Panc1 (cell line): Measurements from ENCODE around the gene GREB1L. TPM values are rescaled to one million over a fixed set of nuclear protein-coding genes. Genes with fewer than 3 reads are reported as not detected.

Experiments
- ATAC-seq: fragments of 200-7000 bp; cut with Tn5 transposase; 2 replicates; pipeline ENCODE4 v1.9.1; 2020; ENCODE audit warnings: mild to moderate bottlenecking, moderate library complexity
- BruUV-seq: library from RNA; stranded (reverse); fragments of 400-500 nt; replicated peaks from 2 replicates; lab custom pipeline; 2021; lab: Mats Ljungman, UMichigan
- CTCF ChIA-PET: fragments of 300-600 bp; sonication (Branson Sonifier 250); formaldehyde crosslinking; loops from one replicate; lab custom pipeline; 2022; ENCODE audit warnings: antibody characterized with exemption; lab: Charles Lee
- POLR2A ChIA-PET: fragments of 300-600 bp; sonication (Branson Sonifier 250); formaldehyde crosslinking; loops from one replicate; lab custom pipeline; 2022; ENCODE audit warnings: antibody characterized with exemption; lab: Charles Lee
- DNase-seq: peaks from one replicate; pipeline ENCODE4 v3.0.0-alpha.2; 2010; ENCODE audit warnings: low read depth, low spot score
- H3K27ac ChIP-seq: 2 replicates; pipeline ENCODE4 v1.5.1; 2011; ENCODE audit warnings: mild to moderate bottlenecking, low read length, inconsistent platforms
- H3K27me3 ChIP-seq: fragments of 200-500 bp; sonication (Bioruptor generic); 2 replicates; pipeline ENCODE4 v1.6.0; 2014; ENCODE audit warnings: low read length, inconsistent platforms; ENCODE audit not compliant: control insufficient read depth, insufficient read depth
- H3K36me3 ChIP-seq: fragments of 200-500 bp; sonication (Bioruptor generic); 2 replicates; pipeline ENCODE4 v1.5.1; 2014; ENCODE audit warnings: inconsistent platforms, mild to moderate bottlenecking, low read length, moderate library complexity; ENCODE audit not compliant: control insufficient read depth, insufficient read depth
- H3K4me1 ChIP-seq: 2 replicates; pipeline ENCODE4 v1.5.1; 2011; ENCODE audit warnings: inconsistent platforms, mild to moderate bottlenecking, low read length, moderate library complexity; ENCODE audit not compliant: control insufficient read depth, insufficient read depth
- H3K4me3 ChIP-seq, 2 experiments: 2 replicates each; pipeline ENCODE4 v1.5.1; 2011 to 2012; ENCODE audit warnings: low read depth in 2 of 2, low read length in 2 of 2, mild to moderate bottlenecking in 2 of 2, inconsistent platforms in 1 of 2, moderate library complexity in 1 of 2
- H3K9me3 ChIP-seq: fragments of 200-500 bp; sonication (Bioruptor generic); 2 replicates; pipeline ENCODE4 v1.5.1; 2014; ENCODE audit warnings: low read depth, mild to moderate bottlenecking, inconsistent platforms, low read length, moderate library complexity; ENCODE audit not compliant: control insufficient read depth, insufficient read depth
- CTCF ChIP-seq: fragments of 450-650 bp; IDR thresholded peaks from 2 replicates; pipeline ENCODE4 v1.5.1; 2017; ENCODE audit warnings: mild to moderate bottlenecking
- POLR2AphosphoS5 ChIP-seq: IDR thresholded peaks from 2 replicates; pipeline ENCODE4 v1.6.1; 2012; ENCODE audit warnings: mild to moderate bottlenecking, low read depth, low read length, moderate library complexity
- REST ChIP-seq, 2 experiments: IDR thresholded peaks; 2 replicates each; pipeline ENCODE4 v1.6.1; 2011 to 2012; ENCODE audit warnings: low read depth in 2 of 2, control low read depth in 1 of 2, low read length in 1 of 2, mild to moderate bottlenecking in 1 of 2, moderate library complexity in 1 of 2; ENCODE audit not compliant: insufficient read depth in 1 of 2
- SIN3A ChIP-seq: IDR thresholded peaks from 2 replicates; pipeline ENCODE4 v1.6.1; 2012; ENCODE audit warnings: low read depth, mild to moderate bottlenecking, low read length, moderate library complexity, borderline replicate concordance; ENCODE audit not compliant: insufficient read depth
- TCF7L2 ChIP-seq: IDR thresholded peaks from 2 replicates; pipeline ENCODE4 v1.6.1; 2011; ENCODE audit warnings: mild to moderate bottlenecking, low read depth, low read length, inconsistent platforms
- in situ Hi-C: cut with HindIII; loops from 2 replicates; pipeline ENCODE4 v1.10.0; 2016; ENCODE audit warnings: low sequenced_read_pairs, low pct_unique_long_range_greater_than_20kb
- intact Hi-C: fragments of 100-400 bp; cut with micrococcal nuclease; formaldehyde crosslinking; loops from one replicate; pipeline ENCODE4 v1.10.0; 2022; ENCODE audit not compliant: unreplicated experiment
- total RNA-seq: library from RNA; stranded (reverse); gene quantifications from one replicate; pipeline ENCODE4 v1.2.1, GENCODE V29; 2021; ENCODE audit not compliant: unreplicated experiment

GREB1L gene
- total RNA-seq, 1 experiment from 2014 or later, result 11.0 TPM

- DNase-seq (no peak), ATAC-seq (no peak)
- in situ Hi-C loops, result no loop called here
- BruUV-seq, result no TSS peak
- no peaks in the 10 kb centered on the region for H3K4me1 ChIP-seq
- CTCF ChIA-PET, result no interaction called here
- no peak overlapping the region for H3K4me3 ChIP-seq
- H3K27me3 ChIP-seq, result no peaks in the 10 kb centered on the region
- no peaks in the 10 kb centered on the region for H3K36me3 ChIP-seq
- intact Hi-C loops, result no loop called here
- TF ChIP-seq SIN3A, result no peak
- no peak for TF ChIP-seq POLR2AphosphoS5
- no peak for TF ChIP-seq REST (IDR thresholded peaks at IDR 0.05; ENCODE audit: insufficient read depth in 1 of 2, low read depth in 2 of 2, low read length in 1 of 2)
- no peak for TF ChIP-seq CTCF
- no peak for TF ChIP-seq TCF7L2
- H3K9me3 ChIP-seq, result no peaks in the 10 kb centered on the region
- H3K27ac ChIP-seq, result no peak overlapping the region
- POLR2A ChIA-PET, result no interaction called here
Observed at GRCh38 chr18:21463718-21464117, 221.7 kb downstream of the GREB1L start.

- no peaks in the 10 kb centered on the region for H3K4me1 ChIP-seq
- TF ChIP-seq TCF7L2, result no peak
- no peak for TF ChIP-seq CTCF
- no peak for TF ChIP-seq POLR2AphosphoS5
- no peaks in the 10 kb centered on the region for H3K9me3 ChIP-seq
- ChIA-PET CTCF (no interaction called here), POLR2A (no interaction called here)
- intact Hi-C loops (no loop called here), in situ Hi-C loops (no loop called here)
- no peak for DNase-seq
- no peaks in the 10 kb centered on the region for H3K27me3 ChIP-seq
- no peak overlapping the region for H3K4me3 ChIP-seq
- BruUV-seq, result no TSS peak
- H3K27ac ChIP-seq, result no peak overlapping the region
- no peaks in the 10 kb centered on the region for H3K36me3 ChIP-seq
- ATAC-seq, result no peak
Observed at GRCh38 chr18:21468514-21469164, 226.6 kb downstream of the GREB1L start.
